Posterior cingulate gyrus (tissue), 11 donors: ENCODE measurements around the gene TNRC18.

Source experiments
- DNase-seq, 10 donors: peaks; one replicate each; pipeline versions ENCODE4 v3.0.0 to v3.0.0-alpha.2; 2020 to 2021; ENCODE audit warnings: mixed read lengths in 3 of 10
- intact Hi-C: fragments of 100-400 bp; cut with DNase I; formaldehyde crosslinking; loops from one replicate; pipeline ENCODE4 v1.15.1; 2023

Gene TNRC18

DNA sequence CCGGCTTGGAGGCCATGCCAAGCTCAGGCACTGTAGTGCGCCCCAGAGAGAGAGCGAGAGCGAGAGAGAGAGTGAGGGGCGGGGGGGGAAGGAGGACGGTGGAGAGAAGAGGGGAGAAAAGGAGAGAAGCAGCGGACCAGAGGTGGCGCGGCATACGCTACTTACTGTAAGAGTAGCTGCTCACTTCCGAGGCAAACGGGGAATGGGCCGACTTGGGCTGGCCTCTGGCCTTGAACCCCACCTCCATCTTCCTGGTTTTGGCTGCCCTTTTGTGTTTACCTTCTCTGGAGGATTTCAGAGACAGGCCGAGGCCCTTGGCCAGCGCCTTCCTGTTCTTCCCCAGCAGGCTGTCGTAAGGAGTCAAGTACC, 66.9 kb downstream of the TNRC18 start:
- intact Hi-C loops, result no loop called here
- no peak for DNase-seq

DNA sequence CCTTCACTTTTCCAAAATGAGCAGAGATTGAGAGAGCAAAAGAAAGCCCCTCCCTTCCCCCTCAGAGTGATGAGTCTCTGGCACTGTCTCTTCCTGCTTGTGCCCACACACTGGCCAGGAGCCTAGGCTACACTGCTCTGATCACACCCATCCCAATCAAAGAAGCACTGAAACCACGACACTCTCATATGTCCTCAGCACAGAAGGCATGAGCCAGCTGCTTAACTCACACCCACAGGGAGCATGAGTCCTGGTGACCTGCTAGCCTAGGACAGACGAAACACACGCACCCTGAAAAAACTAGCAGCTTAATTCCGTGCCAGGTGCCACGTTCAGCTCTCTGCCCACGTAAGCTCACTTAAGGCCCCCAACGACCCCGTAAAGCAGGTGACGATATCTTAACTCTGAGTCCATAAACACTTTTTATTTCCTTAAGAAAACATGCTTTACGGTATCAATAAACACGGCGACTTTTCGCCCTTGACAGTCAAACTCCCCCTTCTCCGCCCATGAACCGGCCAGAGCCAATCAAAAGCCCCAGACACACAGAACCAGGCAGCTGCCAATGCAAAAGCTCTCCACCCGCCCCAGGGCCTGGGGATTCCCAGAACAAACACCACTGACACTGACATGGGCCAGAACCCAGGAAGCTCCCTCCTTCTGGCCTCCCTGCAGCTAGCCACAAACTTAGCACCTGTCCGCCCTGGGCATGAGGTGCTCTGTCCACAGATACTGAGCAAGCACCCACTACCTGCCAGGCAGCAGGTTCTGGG, 69.0 kb downstream of the TNRC18 start:
- peak in 1 of 10 donors; percentile 74 for DNase-seq
- intact Hi-C loops, result no loop called here

DNA sequence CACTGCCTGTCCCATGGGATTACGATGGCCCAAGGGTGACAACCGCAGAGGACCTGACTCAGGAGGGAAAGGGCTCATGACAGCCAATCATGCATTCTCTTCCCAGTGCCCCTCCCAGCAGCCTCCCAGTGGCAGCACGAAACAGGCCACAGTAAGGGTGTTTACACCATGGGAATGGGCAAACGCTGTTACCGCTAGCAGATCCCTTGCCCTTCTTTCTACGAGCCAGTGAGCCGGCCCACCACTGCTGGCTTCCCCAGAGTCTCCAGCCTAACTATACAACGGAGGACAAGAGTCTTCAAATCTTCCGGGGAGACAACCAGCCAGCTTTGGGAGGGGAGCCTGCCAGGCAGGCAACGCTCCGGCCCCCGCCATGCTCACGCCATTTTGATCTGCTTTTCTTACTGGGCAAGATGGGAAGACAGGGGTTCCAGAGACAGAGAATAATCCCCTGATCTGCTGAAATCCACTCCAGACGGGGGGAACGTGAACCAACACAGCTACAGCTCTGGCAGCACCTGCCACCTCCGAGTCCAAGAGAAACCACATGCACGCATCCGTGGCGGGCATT, 71.1 kb downstream of the TNRC18 start:
- intact Hi-C loops, result no loop called here
- no peak for DNase-seq

DNA sequence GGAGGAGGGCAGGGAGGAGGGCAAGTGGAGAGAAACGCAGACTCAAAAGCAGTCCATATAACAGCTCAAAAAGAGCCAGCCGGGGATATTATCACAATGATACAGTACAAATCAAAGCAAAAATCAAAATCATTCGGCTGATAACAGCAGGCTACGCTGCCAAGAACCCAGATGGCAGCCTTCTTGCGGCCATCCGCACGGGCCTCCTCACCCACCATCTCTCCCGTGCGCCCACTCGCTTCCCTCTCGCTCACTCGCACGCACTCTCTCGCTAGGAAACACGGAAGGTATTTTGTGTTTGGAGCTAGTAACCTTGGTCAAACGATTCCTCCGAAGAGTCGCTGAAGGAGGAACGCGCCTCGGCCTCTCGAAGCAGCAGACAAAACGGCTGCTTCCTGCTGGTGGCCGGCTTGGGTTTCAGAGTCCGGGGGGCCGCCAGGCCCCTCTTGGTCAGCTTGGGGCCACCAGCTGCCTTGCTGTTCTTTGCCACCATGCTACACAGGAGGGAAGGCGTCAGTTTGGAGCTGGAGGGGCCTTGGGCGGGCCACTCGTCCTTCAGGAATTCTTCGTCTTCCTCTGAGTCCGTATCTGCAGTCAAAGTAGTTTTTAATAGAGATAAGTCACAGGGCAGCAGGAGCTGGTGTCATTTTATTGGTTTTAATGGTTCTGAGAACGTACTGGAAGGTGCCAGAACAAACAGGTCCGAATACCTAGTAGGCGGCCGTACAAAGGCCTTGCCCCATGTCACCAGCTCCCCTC, 71.9 kb downstream of the TNRC18 start:
- intact Hi-C loops, result no loop called here
- peak in 1 of 10 donors; percentile 67 for DNase-seq

DNA sequence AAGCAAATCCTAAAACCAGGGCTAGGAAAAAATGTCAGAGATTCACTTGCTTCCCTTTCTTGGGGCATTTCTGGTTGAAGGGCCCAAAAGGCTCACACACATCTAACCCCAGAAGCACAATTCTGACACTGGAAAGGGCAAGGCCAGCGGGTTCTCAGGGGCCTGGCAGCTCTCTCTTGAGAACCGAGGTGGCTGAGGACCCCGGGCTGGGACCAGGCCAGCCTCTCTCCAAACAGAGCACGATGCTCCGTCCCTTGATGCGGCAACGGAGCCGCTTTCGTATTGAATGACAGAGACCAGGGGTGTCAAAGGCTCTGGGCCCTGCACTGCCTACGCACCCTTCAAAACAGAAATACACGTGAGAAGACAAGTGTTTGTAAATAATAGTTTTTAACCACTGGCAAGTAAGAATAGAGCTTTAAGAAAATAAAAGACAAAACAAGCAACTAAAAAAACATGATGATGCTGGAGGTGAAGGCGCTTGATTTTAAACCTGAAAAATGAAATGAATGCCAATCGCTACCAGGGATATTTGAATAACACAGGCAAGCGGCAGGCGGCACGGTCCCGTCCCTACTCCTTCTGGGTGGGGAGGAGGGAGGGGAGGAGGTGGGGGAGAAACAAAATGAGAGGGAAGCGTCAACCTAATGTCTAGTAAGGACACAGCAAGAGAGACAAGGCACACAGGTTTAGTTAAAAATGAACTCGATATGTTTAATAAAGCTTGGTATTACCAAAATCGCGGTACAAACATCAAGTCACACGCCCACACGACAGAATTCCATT, 72.8 kb downstream of the TNRC18 start:
- intact Hi-C loops, result no loop called here
- DNase-seq, result no peak

DNA sequence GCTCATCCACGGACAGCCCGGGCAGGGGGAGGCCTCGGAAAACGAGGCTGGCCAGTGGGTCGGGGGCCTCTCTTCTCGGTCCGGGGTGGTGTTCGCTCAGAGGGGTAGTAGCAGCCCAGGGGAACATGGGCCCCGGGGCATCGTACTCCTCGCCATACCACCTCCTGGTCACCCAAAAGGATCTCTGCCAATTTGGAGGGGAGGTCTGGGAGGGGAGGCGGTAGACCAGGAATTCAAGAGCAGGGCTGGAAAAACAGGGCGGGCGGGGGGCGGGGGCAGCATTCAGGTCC, 73.5 kb downstream of the TNRC18 start:
- intact Hi-C loops, result no loop called here
- no peak for DNase-seq

DNA sequence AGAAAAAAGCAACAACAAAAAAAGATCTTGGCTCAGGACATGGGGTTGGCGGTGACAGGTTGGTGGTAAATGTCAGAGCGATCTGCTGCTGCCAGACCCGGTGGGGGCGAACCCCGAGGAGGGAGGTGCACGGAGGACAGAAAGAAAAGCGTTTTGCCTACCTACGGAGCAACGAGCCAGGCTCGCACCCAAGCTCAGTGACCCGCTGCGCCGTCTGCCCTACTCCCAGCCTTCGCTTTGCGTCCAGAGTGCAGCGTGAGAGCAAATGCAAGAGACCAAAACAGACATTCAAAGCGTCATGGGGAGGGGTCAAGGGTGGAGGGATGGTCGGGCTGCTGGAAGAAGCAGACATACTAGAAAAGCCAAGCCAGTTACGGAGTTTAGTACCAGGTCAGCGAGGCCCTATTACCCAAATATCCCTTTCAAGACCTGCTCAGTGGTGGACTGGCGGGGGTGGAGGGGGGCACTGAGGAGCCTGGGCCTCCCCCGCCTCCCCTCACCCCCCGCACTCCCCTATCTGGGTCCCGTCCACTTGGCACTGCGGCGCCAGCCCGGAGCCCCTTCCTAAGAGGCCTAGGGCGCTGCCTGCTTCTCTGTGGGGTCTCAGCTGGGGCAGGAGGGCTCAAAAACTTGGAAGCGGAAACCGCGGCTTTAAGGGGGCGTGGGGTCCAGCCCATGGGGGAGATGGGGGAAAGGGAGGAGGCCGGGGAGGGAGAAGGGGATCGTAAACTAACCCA, 74.0 kb downstream of the TNRC18 start:
- no peak for DNase-seq
- intact Hi-C loops, result no loop called here

DNA sequence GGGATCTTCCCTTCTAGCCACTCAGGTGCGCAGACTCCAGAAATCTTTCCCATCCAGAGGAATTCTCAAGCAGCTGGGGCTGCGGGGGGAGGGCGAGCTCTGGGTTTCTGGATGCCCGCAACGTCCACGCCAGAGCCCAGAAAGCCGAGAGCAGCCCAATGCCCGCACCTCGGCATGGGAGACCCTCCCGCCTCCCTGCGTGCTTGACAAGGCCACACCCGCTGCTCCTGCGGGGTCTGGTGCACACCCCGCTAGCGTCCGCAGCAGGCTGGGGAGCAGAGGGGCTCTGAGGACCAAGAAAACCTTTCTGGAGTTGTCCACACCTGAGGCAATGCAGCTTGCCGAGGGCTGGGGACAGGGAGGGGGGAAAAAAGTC, 74.6 kb downstream of the TNRC18 start:
- no peak for DNase-seq
- intact Hi-C loops, result no loop called here

DNA sequence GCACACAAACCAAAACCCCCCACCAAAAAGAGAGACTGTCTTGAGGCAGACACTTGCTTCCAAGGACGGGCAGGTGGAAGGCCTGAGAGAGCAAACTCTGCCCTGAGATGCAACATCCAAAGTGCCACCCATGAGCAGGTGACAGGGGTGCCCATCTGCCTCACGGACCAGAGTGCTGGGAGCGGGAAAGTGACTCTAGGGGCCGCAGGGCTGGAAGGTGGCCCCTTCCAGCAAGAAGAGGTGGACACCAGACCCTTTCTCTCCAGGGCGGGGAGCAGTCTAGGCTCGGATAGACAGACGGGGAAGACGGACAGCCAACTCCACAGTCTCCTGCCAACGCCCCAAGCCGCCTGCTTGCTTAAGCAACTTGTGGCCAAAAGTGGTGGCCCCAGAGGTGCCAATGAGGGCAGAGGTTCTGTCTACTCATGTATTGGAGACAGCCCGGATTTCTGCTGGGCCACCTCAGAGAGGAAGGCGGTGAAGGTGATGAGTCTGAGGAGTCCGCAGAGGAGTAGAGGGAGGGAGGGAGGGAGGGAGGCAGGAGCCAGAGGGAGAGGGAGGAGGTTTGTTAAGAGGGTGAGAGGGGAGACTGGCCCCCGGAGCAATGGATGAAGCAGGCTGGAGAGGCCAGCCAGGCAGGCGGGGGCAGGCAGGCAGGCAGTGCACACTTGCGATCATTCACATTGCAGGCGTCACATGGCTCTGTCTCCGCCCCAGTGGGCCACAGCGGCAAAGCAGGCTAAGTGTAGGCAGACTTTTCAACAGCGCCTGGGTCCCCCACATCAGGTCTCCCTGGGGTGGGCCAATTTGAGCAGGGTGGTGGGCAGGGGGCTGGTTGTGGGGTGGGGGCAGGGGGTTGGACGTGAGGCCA, 75.3 kb downstream of the TNRC18 start:
- intact Hi-C loops, result no loop called here
- DNase-seq, result peak in 1 of 10 donors; percentile 79

DNA sequence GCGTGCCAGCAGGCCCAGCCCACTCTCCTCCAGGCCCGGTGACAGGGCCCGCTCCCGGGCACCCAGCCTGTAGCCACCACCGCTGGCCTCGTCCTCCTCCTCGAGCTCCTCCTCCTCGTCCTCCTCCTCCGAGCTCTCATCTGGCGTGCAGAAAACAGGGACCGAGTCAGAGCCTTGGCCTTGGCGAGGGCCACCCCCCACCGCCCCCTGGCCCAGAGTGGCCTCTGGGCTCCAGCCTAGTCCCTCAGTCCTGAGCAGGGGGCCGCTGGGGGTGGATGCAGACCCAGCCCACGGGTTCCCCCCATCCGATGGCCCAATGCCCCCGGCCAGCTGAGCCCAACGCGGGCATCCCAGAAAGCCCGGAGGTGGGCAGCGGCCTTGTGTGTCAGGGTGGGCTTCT, 78.0 kb downstream of the TNRC18 start:
- DNase-seq, result no peak
- intact Hi-C loops, result no loop called here

DNA sequence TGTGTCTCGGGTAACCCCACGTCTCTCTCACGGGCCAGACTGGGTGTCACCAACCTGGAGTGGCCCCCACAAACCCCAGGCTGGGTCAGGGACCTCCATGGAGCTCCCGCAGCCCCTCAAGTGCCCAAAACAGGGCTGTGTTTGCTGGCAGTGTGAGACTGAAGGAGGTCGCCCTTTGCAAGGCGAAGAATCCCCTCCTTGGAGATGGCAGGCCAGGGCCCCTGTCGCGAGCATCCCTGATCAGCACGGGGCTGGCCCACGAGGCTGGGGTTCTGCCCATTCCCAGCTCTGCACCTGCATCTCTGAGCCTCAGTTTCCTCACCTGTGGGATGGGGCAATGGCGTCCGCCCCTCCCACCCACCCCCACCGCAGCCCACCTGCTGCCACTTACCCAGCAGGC, 78.5 kb downstream of the TNRC18 start:
- intact Hi-C loops, result no loop called here
- no peak for DNase-seq

DNA sequence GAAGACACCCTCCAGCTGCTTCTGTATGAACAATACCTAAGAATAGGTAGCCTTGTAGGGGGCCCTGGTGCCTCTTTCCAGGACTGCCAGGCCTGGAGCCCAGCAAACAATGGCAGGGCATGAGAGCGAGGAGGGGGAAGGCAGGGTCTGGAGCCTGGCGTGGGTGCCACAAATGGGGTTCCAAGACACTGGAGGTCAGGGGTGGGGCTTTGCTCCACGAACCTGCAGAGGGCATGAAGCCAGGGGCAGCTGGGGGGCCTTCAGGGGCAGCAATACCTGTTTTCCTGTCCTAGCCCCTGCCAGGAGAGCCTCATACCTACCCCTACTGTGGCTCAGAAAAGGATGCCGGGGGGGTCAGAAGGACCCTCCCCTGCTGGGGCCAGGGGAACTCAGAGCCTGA, 79.3 kb downstream of the TNRC18 start:
- intact Hi-C loops, result no loop called here
- no peak for DNase-seq

DNA sequence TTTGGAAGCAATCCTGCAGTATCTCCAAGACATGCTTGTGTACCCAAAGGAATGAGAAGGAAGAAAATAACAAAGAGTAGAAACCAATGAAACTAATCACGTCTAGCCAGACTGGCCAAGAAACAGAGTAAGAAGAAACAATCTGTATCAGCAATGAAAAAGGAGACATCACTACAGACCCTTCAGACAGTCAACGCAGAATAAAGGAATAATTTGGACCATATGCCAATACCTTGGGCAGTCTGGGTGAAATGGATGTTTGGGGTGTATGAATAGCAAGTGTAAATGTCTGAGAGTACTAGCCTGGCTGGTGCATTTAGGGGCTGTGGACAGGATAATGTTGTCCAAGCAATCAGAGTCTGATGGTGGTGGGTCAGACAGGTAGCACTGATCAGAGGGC, 79.8 kb downstream of the TNRC18 start:
- no peak for DNase-seq
- intact Hi-C loops, result no loop called here

DNA sequence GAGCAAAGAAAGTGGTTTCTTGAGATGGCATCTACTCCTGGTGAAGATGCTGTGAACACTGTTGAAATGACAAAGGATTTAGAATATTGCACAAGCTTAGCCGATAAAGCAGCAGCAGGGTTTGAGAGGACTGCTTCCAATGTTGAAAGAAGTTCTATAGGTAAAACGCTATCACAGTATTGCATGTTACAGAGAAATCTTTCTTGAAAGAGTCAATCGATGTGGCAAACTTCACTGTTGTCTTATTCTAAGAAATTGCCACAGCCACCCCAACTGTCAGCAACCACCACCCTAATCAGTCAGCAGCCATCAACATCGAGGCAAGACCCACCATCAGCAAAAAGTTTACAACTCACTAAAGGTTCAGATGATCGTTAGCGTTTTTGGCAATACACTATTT, 81.0 kb downstream of the TNRC18 start:
- intact Hi-C loops, result no loop called here
- no peak for DNase-seq

DNA sequence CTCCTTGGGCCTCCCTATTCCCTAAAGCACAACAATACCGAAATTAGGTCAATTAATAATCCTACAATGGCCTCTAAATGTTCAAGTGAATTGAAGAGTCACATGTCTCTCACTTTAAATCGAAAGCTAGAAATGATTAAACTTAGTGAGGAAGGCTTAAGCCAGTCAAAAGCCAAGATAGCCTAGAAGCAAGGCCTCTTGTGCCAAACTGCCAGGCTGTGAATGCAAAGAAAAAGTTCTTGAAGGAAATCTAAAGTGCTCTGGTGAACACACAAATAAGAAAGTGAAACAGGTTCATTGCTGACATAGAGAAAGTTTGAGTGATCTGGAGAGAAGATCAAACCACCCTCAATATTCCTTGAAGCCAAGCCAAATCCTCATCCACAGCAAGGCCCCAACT, 83.7 kb downstream of the TNRC18 start:
- intact Hi-C loops, result no loop called here
- DNase-seq, result no peak

DNA sequence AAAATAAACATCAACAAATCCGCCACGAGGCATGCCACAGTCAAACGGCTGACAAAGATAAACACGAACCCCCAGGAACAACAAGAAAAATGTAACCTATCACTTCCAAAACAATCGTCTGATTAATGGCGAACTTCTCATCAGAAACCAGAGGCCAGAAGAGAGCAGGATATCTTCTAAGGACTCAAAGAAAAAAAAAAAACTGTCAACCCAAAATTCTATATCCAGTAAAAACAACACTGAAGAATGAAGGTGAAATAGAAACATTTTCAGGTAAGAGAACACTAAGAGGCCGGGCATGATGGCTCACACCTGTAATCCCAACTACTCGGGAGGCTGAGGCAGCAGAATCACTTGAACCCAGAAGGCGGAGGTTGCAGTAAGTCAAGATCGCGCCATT, 86.6 kb downstream of the TNRC18 start:
- DNase-seq, result no peak
- intact Hi-C loops, result no loop called here

DNA sequence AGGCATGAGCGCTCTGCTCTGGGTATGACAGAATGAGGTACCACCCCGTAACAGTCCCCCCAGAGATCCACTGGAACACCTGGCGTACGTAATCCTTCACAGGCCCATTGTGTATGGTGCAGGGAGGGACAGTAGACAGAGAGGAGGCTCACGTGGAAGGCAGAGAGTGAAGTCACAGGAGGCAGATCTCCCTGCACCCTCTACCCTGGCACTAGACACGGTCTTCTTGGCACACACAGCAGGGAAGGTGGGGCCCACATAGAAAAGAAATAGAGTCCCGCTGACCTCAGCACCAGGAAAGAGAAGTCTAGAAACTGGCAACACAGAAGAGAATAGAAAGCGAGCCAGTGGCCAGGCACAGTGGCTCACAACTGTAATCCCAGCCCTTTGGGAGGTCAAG, 89.0 kb downstream of the TNRC18 start:
- intact Hi-C loops, result no loop called here
- peak in 1 of 10 donors; percentile 24 for DNase-seq

DNA sequence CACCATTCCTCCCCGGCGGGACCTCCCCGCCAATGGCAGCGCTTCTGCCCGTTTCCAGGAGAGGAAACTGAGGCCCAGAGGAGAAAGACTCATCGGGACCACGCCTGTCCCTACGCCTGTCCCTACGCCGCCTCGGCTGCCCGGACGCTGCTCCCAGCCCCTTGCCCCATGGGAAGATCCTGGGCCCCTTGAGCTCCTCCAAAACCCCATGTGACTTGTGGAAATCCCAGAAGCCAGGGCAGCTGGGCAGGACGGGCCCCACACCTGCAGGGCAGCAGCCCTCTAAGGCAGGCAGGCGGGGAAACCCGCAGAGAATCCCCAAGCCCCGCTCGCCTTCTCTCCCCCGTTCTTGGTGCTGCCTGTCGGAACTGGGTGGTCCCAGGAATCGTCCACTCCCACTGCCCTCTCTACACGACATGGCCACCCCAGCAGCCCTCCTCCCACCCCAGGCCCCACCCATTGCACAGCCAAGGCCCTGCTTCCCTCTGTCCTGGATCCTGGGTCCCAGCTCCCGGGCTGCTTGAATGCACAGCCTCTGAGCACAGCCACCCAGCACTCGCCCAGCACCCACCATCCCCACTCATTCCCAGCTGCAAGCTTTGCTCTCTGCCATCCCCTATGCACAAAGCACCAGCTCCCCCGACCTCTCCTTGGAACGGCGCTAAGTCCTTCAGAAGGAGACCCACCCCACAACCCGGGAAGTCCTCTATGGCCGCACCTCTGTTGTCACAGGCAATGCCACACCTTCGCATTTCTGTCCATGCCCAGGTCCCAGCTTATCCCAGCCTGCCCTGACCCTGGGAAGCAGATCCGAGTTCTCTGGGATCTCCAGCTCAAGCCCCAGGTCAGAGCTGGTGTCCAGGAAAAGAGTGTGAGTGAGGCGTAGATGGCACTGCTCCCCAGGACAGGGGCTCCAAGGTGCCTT, 90.3 kb downstream of the TNRC18 start:
- no peak for DNase-seq
- intact Hi-C loops, result no loop called here

DNA sequence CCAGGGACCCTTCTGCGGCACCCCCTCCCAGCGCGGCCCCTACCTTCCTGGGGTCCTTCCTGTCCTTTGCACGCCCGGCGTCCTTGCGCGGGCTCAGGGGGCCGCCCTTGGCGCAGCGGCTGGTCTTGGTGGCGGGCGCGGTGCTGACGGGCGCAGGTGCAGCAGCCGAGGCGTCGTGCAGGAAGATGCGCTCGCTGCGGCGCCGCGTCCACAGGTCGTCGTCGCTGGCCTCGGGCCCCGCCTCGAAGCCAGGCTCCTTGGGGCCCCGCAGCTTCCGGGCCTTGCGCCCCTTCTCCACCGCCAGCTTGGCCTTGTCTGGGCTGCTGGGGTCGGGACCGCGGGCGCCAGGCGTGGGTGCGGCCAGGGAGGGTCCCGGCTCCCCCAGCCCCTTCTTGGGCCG, 91.1 kb downstream of the TNRC18 start:
- intact Hi-C loops, result no loop called here
- no peak for DNase-seq
